Measurements from ENCODE around the gene COG8.

COG8 gene

GRCh38 chr16:69345923-69346322 is 6.6 kb upstream of the COG8 start:
- DNase-seq (ENCODE audit: low read depth in 2 of 2), result no peak

GRCh38 chr16:69344171-69344570 is 4.8 kb upstream of the COG8 start:
- DNase-seq (ENCODE audit: low read depth in 2 of 2), result no peak

- DNase-seq (ENCODE audit: low read depth in 2 of 2), result peak in 1 of 2 donors; percentile 22
Measured at GRCh38 chr16:69340095-69340644, 806 bp upstream of the COG8 start.

GRCh38 chr16:69338557-69339288 is 641 bp downstream of the COG8 start:
- peak; percentile 30 to 45 for DNase-seq (ENCODE audit: low read depth in 2 of 2)

- no peak for DNase-seq (ENCODE audit: low read depth in 2 of 2)
Measured at GRCh38 chr16:69334696-69335095, 4.7 kb downstream of the COG8 start.

- DNase-seq (ENCODE audit: low read depth in 2 of 2), result peak; percentile 82 to 83
Measured at GRCh38 chr16:69330286-69331109, 8.9 kb downstream of the COG8 start, which contains the start of gene PDF. PDF (minus strand) TSS chr16:69330588; CDS start chr16:69330570, 18 bp downstream.

- peak in 1 of 2 donors; percentile 30 for DNase-seq (ENCODE audit: low read depth in 2 of 2)
Measured at GRCh38 chr16:69329369-69330285, 9.7 kb downstream of the COG8 start.

- no peak for DNase-seq (ENCODE audit: low read depth in 2 of 2)
Measured at GRCh38 chr16:69328854-69329316, 10.5 kb downstream of the COG8 start.

GRCh38 chr16:69327585-69328310 is 11.6 kb downstream of the COG8 start:
- DNase-seq (ENCODE audit: low read depth in 2 of 2), result no peak

- no peak for DNase-seq (ENCODE audit: low read depth in 2 of 2)
Measured at GRCh38 chr16:69326172-69326873, 13.0 kb downstream of the COG8 start.

- DNase-seq (ENCODE audit: low read depth in 2 of 2), result no peak
Measured at GRCh38 chr16:69325784-69326171, 13.6 kb downstream of the COG8 start.

GRCh38 chr16:69324585-69325253 is 14.6 kb downstream of the COG8 start:
- DNase-seq (ENCODE audit: low read depth in 2 of 2), result no peak

GRCh38 chr16:69324013-69324531 is 15.3 kb downstream of the COG8 start:
- DNase-seq (ENCODE audit: low read depth in 2 of 2), result no peak

GRCh38 chr16:69323415-69323814 is 15.9 kb downstream of the COG8 start:
- DNase-seq (ENCODE audit: low read depth in 2 of 2), result no peak

GRCh38 chr16:69322343-69322742 is 17.0 kb downstream of the COG8 start:
- no peak for DNase-seq (ENCODE audit: low read depth in 2 of 2)

GRCh38 chr16:69321080-69321479 is 18.3 kb downstream of the COG8 start:
- DNase-seq (ENCODE audit: low read depth in 2 of 2), result no peak

GRCh38 chr16:69320740-69321073 is 18.7 kb downstream of the COG8 start:
- DNase-seq (ENCODE audit: low read depth in 2 of 2), result no peak

- no peak for DNase-seq (ENCODE audit: low read depth in 2 of 2)
Measured at GRCh38 chr16:69319826-69320739, 19.3 kb downstream of the COG8 start.

All from stimulated activated CD8-positive, alpha-beta memory T cell treated with anti-CD3 and anti-CD28 coated beads, Interleukin-2, amount 100 ng/mL, for 48 hours (primary cell).